GM20000 (cell line): ENCODE measurements around the gene EGLN1.

Experiments used
- DNase-seq: peaks from one replicate; pipeline ENCODE4 v3.0.0; 2012; ENCODE audit warnings: low spot score
- TF ChIP-seq, protein P1 (sequence below): IDR thresholded peaks from 2 replicates; pipeline ENCODE4 v1.5.1; 2012; ENCODE audit warnings: mild to moderate bottlenecking, control low read depth; ENCODE audit errors: extremely low read depth, missing control alignments

The EGLN1 gene

GRCh38 chr1:231407547-231408396 is 14.3 kb downstream of the EGLN1 start:
- no peak for DNase-seq
- TF ChIP-seq, protein P1, sequence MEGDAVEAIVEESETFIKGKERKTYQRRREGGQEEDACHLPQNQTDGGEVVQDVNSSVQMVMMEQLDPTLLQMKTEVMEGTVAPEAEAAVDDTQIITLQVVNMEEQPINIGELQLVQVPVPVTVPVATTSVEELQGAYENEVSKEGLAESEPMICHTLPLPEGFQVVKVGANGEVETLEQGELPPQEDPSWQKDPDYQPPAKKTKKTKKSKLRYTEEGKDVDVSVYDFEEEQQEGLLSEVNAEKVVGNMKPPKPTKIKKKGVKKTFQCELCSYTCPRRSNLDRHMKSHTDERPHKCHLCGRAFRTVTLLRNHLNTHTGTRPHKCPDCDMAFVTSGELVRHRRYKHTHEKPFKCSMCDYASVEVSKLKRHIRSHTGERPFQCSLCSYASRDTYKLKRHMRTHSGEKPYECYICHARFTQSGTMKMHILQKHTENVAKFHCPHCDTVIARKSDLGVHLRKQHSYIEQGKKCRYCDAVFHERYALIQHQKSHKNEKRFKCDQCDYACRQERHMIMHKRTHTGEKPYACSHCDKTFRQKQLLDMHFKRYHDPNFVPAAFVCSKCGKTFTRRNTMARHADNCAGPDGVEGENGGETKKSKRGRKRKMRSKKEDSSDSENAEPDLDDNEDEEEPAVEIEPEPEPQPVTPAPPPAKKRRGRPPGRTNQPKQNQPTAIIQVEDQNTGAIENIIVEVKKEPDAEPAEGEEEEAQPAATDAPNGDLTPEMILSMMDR: no peak

GRCh38 chr1:231407049-231407448 is 15.0 kb downstream of the EGLN1 start:
- TF ChIP-seq, protein P1: no peak

GRCh38 chr1:231404318-231404717 is 17.8 kb downstream of the EGLN1 start:
- DNase-seq: no peak
- TF ChIP-seq, protein P1: no peak

More at GRCh38 chr1:231407049-231407448, 15.0 kb downstream of the EGLN1 start:
- DNase-seq: no peak

- DNase-seq: no peak
- TF ChIP-seq, protein P1: no peak
These were observed 20.6 kb downstream of the EGLN1 start for GRCh38 chr1:231401478-231401877.

- DNase-seq: no peak
- TF ChIP-seq, protein P1: no peak
These were observed 24.0 kb downstream of the EGLN1 start for GRCh38 chr1:231397886-231398671.

- TF ChIP-seq, protein P1: no peak
- DNase-seq: no peak
These were observed 25.4 kb downstream of the EGLN1 start for GRCh38 chr1:231396643-231397042.

GRCh38 chr1:231395998-231396390 is 26.1 kb downstream of the EGLN1 start:
- DNase-seq: no peak
- TF ChIP-seq, protein P1: no peak
